HAP-1 (cell line): ENCODE results near the gene MPRIP.

Source experiments
- DNase-seq, 2 experiments: peaks; one replicate each; pipeline ENCODE4 v3.0.0-alpha.2; 2016 to 2020; ENCODE audit warnings: low spot score in 2 of 2
- H3K27me3 ChIP-seq: fragments of 250-450 bp; sonication (Bioruptor Pico); 2 replicates; pipeline ENCODE4 v1.5.1; 2020; ENCODE audit warnings: low read depth, mild to moderate bottlenecking, moderate library complexity
- H3K36me3 ChIP-seq: fragments of 250-450 bp; sonication (Bioruptor Pico); replicated peaks from 2 replicates; pipeline ENCODE4 v1.5.1; 2020; ENCODE audit warnings: mild to moderate bottlenecking
- H3K4me1 ChIP-seq: fragments of 250-450 bp; sonication (Bioruptor Pico); 2 replicates; pipeline ENCODE4 v1.5.1; 2020; ENCODE audit warnings: mild to moderate bottlenecking
- H3K4me3 ChIP-seq: fragments of 250-450 bp; sonication (Bioruptor Pico); 2 replicates; pipeline ENCODE4 v1.5.1; 2020; ENCODE audit warnings: mild to moderate bottlenecking, moderate library complexity
- H3K9me3 ChIP-seq: fragments of 250-450 bp; sonication (Bioruptor Pico); 2 replicates; pipeline ENCODE4 v1.5.1; 2020; ENCODE audit warnings: mild to moderate bottlenecking, moderate library complexity
- in situ Hi-C: fragments of 300-500 bp; cut with MboI; formaldehyde crosslinking; loops from 3 replicates; pipeline ENCODE4 v1.14.3; 2020; ENCODE audit warnings: low sequenced_read_pairs, inconsistent platforms, mixed read lengths

The MPRIP gene

DNA sequence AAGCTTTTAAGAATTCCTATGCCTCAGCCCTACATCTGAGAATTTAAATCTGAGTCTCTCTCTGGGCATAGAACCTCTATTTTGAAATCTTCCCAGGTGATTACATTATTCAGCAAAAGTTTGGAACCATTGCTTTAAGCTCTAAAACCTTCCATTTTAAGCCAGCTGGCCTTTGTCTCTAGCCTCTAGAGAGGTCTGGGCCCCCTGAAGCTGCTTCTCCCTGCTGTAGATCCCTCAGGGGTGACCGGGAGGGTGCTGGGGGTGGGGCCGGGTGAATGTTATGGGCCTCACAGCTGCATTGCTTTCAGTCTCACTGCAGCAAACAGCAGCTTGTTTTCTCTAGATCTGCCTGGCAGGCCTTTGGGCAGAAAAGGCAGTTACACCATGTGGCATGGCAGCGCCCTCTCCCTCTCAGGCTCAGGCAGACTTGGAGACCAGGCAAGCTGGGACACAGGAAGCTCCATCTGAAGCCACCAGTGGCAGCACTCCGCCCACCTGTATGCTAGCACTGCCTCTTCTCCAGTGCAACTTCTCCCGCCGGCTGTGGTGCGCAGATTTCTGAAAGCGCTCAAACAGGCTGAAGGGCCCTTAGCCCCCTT, 66.3 kb downstream of the MPRIP start:
- in situ Hi-C loops = no loop called here
- H3K9me3 ChIP-seq = no peaks in the 10 kb centered on the region
- no peak for DNase-seq
- no peaks in the 10 kb centered on the region for H3K27me3 ChIP-seq
- no peak overlapping the region for H3K4me3 ChIP-seq
- H3K36me3 ChIP-seq = peaks cover 4% of the 10 kb centered on the region; the same call in 1 of the 2 replicates
- H3K4me1 ChIP-seq = peaks cover 2% of the 10 kb centered on the region; the same call in 1 of the 2 replicates

GRCh38 chr17:17109256-17109655, 67.0 kb downstream of the MPRIP start:
- Histone ChIP-seq H3K36me3 (peaks cover 4% of the 10 kb centered on the region; the same call in 1 of the 2 replicates), H3K4me3 (no peak overlapping the region), H3K27me3 (no peaks in the 10 kb centered on the region), H3K9me3 (no peaks in the 10 kb centered on the region), H3K4me1 (peaks cover 2% of the 10 kb centered on the region; the same call in 1 of the 2 replicates)
- in situ Hi-C loops = no loop called here
- DNase-seq = no peak

DNA sequence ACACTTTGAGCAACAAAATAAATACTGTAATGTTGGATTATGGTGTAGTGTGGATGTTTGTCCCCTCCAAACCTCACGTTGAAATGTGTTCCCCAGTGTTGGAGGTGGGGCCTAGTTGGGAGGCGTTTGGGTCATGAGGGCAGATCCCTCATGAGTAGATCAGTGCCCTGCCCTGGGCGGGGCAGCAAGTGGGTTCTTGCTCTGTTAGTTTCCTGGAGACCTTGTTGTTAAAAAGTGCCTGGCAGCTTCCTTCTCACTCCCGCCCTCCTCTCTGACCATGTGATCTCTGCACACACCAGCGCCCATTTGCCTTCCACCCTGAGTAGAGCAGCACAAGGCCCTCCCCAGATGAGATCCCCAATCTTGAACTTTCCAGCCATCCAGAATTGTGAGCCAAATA, 67.7 kb downstream of the MPRIP start:
- peaks cover 2% of the 10 kb centered on the region; the same call in 1 of the 2 replicates for H3K4me1 ChIP-seq
- DNase-seq = no peak
- no peak overlapping the region for H3K4me3 ChIP-seq
- in situ Hi-C loops = loop anchor here (10.0 kb wide), 1 partner anchor 65 kb away; no protein-coding TSS in a partner anchor
- H3K9me3 ChIP-seq = no peaks in the 10 kb centered on the region
- peaks cover 4% of the 10 kb centered on the region; the same call in 1 of the 2 replicates for H3K36me3 ChIP-seq
- no peaks in the 10 kb centered on the region for H3K27me3 ChIP-seq

DNA sequence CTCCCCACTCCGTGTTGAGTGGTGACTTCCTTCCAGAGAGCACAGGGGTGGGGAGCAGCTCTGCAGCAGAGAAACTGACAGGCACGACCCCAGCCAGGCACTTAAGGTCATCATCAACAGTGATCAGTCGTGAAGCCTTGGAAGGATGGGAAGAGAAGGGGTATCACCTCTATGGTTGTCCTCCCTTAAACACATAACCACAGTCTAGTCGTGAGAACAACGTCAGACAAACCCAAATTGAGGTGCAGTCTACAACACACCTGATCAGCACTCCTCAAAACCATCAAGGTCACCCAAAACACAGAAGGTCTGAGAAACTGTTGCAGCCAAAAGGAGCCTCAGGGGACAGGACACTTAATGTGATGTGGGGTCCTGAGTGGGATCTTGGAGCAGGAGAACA, 68.3 kb downstream of the MPRIP start:
- H3K4me1 ChIP-seq = peaks cover 2% of the 10 kb centered on the region; the same call in 1 of the 2 replicates
- H3K27me3 ChIP-seq = no peaks in the 10 kb centered on the region
- H3K9me3 ChIP-seq = no peaks in the 10 kb centered on the region
- no peak overlapping the region for H3K4me3 ChIP-seq
- no peak for DNase-seq
- in situ Hi-C loops = loop anchor here (10.0 kb wide), 1 partner anchor 64 kb away; no protein-coding TSS in a partner anchor
- peaks cover 4% of the 10 kb centered on the region; the same call in 1 of the 2 replicates for H3K36me3 ChIP-seq

- no peak for DNase-seq
- H3K36me3 ChIP-seq = no peaks in the 10 kb centered on the region; the same call in 1 of the 2 replicates
- in situ Hi-C loops = loop anchor here (10.0 kb wide), 1 partner anchor 63 kb away; no protein-coding TSS in a partner anchor
- no peaks in the 10 kb centered on the region for H3K9me3 ChIP-seq
- peaks cover 2% of the 10 kb centered on the region; the same call in 1 of the 2 replicates for H3K4me1 ChIP-seq
- H3K27me3 ChIP-seq = no peaks in the 10 kb centered on the region
- no peak overlapping the region for H3K4me3 ChIP-seq
These were observed 69.4 kb downstream of the MPRIP start for GRCh38 chr17:17111401-17112393.

- Histone ChIP-seq H3K9me3 (no peaks in the 10 kb centered on the region), H3K4me3 (no peak overlapping the region), H3K36me3 (no peaks in the 10 kb centered on the region; the same call in 1 of the 2 replicates), H3K4me1 (peaks cover 2% of the 10 kb centered on the region; the same call in 1 of the 2 replicates), H3K27me3 (no peaks in the 10 kb centered on the region)
- DNase-seq = no peak
- in situ Hi-C loops = loop anchor here (10.0 kb wide), 1 partner anchor 62 kb away; no protein-coding TSS in a partner anchor
These were observed 70.5 kb downstream of the MPRIP start for GRCh38 chr17:17112628-17113200.

GRCh38 chr17:17114592-17115225, 72.5 kb downstream of the MPRIP start:
- H3K27me3 ChIP-seq = no peaks in the 10 kb centered on the region
- H3K4me1 ChIP-seq = peaks cover 2% of the 10 kb centered on the region; the same call in 1 of the 2 replicates
- H3K9me3 ChIP-seq = no peaks in the 10 kb centered on the region
- in situ Hi-C loops = loop anchor here (10.0 kb wide), 1 partner anchor 60 kb away; no protein-coding TSS in a partner anchor
- no peak for DNase-seq
- H3K4me3 ChIP-seq = no peak overlapping the region
- H3K36me3 ChIP-seq = no peaks in the 10 kb centered on the region; the same call in 1 of the 2 replicates

GRCh38 chr17:17115620-17116019, 73.4 kb downstream of the MPRIP start:
- in situ Hi-C loops = loop anchor here (10.0 kb wide), 1 partner anchor 59 kb away; no protein-coding TSS in a partner anchor
- no peak overlapping the region for H3K4me3 ChIP-seq

GRCh38 chr17:17116406-17116805, 74.1 kb downstream of the MPRIP start:
- Histone ChIP-seq H3K4me3 (no peak overlapping the region), H3K27me3 (no peaks in the 10 kb centered on the region), H3K9me3 (no peaks in the 10 kb centered on the region), H3K36me3 (no peaks in the 10 kb centered on the region; the same call in 1 of the 2 replicates), H3K4me1 (peaks cover 2% of the 10 kb centered on the region; the same call in 1 of the 2 replicates)
- no peak for DNase-seq
- in situ Hi-C loops = loop anchor here (10.0 kb wide), 1 partner anchor 58 kb away; no protein-coding TSS in a partner anchor

More at GRCh38 chr17:17115620-17116019, 73.4 kb downstream of the MPRIP start:
- Histone ChIP-seq H3K36me3 (no peaks in the 10 kb centered on the region; the same call in 1 of the 2 replicates), H3K4me1 (peaks cover 2% of the 10 kb centered on the region; the same call in 1 of the 2 replicates), H3K27me3 (no peaks in the 10 kb centered on the region), H3K9me3 (no peaks in the 10 kb centered on the region)
- DNase-seq = no peak

- no peak for DNase-seq
- in situ Hi-C loops = loop anchor here (10.0 kb wide), 1 partner anchor 57 kb away; no protein-coding TSS in a partner anchor
- Histone ChIP-seq H3K4me3 (no peak overlapping the region), H3K4me1 (peaks cover 8% of the 10 kb centered on the region), H3K36me3 (no peaks in the 10 kb centered on the region), H3K27me3 (no peaks in the 10 kb centered on the region), H3K9me3 (no peaks in the 10 kb centered on the region)
These were observed 75.7 kb downstream of the MPRIP start for GRCh38 chr17:17117923-17118322.

- Histone ChIP-seq H3K27me3 (no peaks in the 10 kb centered on the region), H3K4me3 (no peak overlapping the region), H3K4me1 (peaks cover 8% of the 10 kb centered on the region), H3K36me3 (no peaks in the 10 kb centered on the region), H3K9me3 (no peaks in the 10 kb centered on the region)
- in situ Hi-C loops = loop anchor here (10.0 kb wide), 1 partner anchor 56 kb away; no protein-coding TSS in a partner anchor
- DNase-seq = no peak
These were observed 76.1 kb downstream of the MPRIP start for GRCh38 chr17:17118399-17118798.

- in situ Hi-C loops = loop anchor here (10.0 kb wide), 1 partner anchor 56 kb away; no protein-coding TSS in a partner anchor
- no peaks in the 10 kb centered on the region for H3K27me3 ChIP-seq
- no peak overlapping the region for H3K4me3 ChIP-seq
- no peak for DNase-seq
- H3K36me3 ChIP-seq = no peaks in the 10 kb centered on the region
- H3K4me1 ChIP-seq = peaks cover 8% of the 10 kb centered on the region
- no peaks in the 10 kb centered on the region for H3K9me3 ChIP-seq
These were observed 76.8 kb downstream of the MPRIP start for GRCh38 chr17:17119106-17119505.
